GM18498 (cell line): ENCODE measurements around the gene NPY2R.

Experiments used
- ATAC-seq: cut with Tn5 transposase; IDR thresholded peaks from one replicate; pipeline ENCODE4 v1.9.1; 2021; ENCODE audit warnings: mild to moderate bottlenecking, moderate library complexity; ENCODE audit not compliant: unreplicated experiment

The NPY2R gene

GRCh38 chr4:155208258-155209054 lies at the start of gene NPY2R:
TSS of gene NPY2R (plus strand) at chr4:155208636. CDS start at chr4:155213940, 5,304 bp downstream.
- ATAC-seq = no peak

DNA sequence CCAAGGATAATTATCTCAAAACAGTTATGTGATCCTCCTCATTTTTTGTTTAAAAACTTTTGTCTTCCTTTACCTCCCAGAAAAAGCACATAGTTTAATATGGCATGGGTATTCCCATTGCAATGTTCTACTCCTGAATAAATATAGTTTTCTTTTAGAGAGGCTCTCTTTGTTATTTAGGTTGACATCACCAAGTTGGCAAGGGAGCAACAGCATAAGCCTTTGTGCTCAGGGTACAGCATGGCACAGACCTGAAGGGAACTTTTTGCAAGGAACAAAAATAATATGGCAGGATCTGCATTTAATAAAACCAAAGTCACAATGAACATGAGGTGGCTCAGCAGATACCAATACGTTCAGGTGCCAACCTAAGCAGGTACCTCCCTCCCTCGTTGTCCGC lies 47.1 kb upstream of the NPY2R start:
- no peak for ATAC-seq

DNA sequence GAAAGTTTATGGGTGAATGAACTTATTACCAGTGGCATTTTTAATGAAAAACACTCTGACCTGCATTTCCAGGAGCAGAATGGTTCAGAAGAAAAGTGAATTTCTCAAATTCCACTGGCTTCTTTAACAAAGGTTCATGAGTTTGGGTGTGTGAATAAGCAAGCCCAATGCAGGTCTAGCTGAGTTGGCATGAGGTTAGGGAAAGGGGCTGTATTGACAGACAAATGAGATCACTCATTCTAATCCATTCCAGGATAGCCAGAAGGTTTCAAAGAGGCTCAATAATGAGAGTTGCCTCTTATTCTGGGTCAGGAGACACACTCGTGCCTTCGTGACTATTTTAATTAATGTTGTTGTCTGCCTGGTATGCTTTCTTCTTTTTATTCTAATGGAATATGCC lies 43.7 kb upstream of the NPY2R start:
- no peak for ATAC-seq

DNA sequence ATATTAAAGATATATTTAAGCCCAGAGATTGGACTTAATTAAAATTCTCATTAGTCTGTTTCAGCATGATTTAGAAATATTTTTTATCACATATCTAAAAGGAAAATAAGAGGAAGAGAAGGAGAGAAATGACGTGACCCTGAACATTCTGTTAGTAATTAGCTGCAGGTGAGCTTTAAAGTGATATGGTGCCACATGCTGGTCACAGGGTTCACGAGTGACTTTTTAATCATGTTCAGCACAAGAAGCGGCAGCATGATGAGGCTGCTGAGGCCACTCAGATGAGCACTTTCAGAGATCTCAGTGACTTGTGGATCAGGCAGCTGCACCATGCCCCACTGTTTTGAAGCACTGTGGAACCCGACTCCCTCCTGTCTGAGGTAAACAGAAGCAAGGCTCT lies 37.9 kb upstream of the NPY2R start:
- ATAC-seq = no peak

GRCh38 chr4:155173371-155173770 lies 35.1 kb upstream of the NPY2R start:
- ATAC-seq = no peak

GRCh38 chr4:155174668-155175067 lies 33.8 kb upstream of the NPY2R start:
- no peak for ATAC-seq

DNA sequence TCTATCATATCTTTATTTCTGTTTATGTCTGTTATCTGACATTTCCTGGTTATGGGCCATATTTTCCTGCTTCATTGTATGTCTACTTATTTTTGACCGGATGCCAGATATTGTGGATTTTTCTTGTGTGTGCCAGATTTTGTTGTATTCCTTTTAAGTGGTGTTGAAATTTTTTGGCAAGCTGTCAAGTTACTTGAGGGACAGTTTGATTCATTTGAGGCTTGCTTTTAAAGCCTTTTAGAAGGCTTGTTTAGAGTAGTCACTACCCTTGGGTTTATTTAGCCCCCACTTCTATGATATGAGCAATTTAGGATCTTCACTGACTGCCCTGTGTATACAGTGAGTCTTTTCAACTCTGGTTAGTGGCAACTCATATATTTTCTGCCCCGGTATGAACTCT lies 29.2 kb upstream of the NPY2R start:
- no peak for ATAC-seq

GRCh38 chr4:155186972-155187371 lies 21.5 kb upstream of the NPY2R start:
- ATAC-seq = no peak

DNA sequence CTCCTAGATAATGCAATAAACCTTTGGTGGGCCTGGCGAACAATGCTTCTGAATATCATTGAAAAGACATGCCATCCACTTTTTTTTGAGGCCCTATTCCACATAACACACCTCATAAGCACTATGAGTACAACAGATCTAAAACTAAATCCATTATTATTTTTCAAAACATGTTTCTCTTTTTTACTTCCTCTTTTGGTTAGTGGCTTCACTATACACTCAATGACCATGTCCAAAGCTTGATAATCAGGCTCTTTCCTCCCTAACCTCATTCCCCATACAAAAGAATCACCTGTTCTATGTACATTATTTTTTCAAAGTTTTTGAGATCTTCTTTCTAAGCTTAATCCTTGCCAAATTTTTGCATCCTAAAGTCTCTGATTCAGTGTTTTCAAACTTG lies 20.4 kb upstream of the NPY2R start:
- ATAC-seq = no peak

- no peak for ATAC-seq
Observed at GRCh38 chr4:155190099-155190498, 18.3 kb upstream of the NPY2R start.

DNA sequence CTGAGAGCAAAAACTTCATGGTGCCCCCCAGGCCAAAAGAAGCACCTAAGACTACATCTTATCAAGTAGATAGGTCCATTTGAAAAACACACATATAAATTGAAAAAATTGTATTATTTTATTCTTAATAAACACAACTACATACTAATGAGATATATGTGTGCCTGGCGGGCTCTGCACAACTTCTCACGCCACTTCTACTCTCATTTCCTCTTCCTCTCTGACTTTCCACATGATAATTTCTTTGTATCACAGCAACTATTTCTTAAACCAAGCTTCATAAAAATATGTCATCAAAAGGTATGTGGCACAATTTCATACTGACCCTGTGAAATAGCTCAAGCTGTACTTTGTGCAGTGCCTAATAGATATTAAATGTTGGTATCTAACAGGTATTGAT lies 10.7 kb upstream of the NPY2R start:
- ATAC-seq = no peak

GRCh38 chr4:155207534-155208257 lies 740 bp upstream of the NPY2R start:
- ATAC-seq = no peak

DNA sequence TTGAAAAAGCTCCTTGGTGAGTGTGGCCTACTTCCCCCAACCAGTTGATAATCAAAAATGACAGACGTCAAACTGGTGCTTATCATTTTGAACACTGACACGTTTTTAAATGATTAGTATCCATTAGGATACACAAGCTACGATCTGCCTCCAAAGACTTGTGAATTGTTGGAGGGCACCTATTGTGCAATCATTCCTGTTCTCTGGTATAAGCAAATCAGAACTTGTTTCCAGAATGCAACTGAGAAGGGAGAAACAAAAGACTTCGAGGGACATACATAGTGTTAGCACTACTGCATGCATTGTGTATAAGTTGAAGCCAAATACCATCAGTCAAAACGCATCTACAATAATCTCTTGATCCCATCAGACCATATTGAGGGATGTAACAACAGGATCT lies 11.6 kb downstream of the NPY2R start:
- ATAC-seq = no peak

GRCh38 chr4:155227131-155227530 lies 18.7 kb downstream of the NPY2R start:
- ATAC-seq = no peak

DNA sequence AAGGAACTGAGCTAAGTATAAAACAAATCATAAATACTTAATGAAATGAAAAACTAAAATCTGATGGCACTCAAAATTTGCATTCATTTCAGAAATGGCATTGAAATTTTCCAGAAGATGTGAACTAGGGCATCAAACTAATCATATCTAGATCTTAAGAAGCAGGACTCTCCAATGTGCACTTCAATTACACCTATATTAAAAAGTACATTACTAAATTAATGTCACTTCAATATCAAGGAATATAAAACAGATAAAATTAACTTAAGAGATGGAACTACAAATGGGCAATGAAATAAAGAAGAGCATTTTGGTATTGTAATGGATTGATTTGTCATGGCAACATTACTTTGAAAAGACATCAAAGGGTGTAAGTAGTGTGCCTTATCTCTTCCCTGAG lies 20.3 kb downstream of the NPY2R start:
- ATAC-seq = no peak

DNA sequence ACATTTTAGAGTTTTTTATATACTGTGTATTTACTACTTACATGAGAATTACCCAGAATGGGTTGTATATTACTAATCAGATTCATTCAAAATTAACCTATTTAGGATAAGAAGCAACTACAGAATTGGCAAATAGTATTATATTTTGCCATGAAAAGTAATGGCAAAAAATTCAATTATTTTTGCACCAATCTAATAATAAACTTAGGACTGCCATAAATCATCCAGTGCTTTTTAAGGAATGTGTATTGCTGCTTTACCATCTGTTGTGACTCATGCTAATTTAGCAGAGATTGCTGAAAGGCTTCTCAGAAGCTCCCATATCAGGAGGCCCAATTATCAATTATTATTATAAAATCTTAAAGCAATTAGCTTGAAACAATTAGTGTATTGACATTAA lies 24.0 kb downstream of the NPY2R start:
- no peak for ATAC-seq

DNA sequence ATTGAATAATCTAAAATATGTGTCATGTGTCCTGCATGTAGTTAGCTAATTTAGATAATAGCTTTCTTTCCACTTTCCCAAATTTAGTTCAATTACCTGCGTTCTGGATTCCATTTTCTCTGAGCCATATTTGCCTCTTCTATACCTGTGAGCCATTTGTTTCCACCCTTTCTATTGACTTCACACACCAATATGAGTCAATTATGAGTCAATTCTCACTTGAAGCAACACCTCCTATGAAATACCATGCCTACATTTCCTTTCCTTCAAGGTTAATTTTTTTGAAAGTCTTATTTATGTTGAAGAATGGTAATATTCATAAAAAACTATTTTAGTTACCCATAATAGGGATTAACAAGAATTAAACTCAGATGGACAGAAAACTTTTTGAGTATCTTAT lies 25.8 kb downstream of the NPY2R start:
- no peak for ATAC-seq

DNA sequence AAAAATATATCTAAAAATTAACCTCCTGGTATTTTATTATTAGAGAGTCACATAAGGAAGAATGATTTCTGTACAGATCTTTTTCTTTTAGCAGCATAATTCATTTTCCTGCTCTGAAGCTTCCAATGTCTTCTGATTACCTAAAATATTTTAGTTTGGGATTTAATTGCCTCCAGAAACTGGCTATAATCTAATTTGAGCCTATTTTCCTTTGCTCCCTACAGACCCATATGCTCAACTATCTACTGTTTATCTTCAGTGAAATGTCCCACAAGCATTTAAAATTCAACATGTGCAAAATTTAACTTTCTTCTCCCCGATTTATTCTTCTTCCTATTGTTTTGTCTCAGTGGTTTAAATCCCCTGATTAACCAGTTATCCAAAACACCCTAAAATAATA lies 29.1 kb downstream of the NPY2R start:
- ATAC-seq = no peak

DNA sequence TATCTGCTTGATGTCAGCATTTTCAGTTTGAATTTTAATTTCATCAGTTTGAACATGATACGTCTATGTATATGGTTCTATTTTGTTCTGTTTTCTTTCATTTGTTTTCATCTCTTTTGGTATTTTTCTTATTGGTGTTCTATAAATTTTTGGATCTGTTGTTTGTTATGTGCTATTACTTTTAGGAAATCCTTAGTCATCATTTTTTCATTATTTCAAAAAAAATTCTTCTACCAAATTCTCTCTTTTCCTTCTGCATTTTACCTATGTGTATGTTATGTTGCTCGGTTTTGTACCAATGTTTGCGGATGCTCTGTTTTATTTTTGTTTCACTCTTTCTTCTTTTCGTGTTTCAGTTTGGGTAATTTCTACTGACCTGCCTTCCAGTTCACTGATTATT lies 32.8 kb downstream of the NPY2R start:
- ATAC-seq = no peak

DNA sequence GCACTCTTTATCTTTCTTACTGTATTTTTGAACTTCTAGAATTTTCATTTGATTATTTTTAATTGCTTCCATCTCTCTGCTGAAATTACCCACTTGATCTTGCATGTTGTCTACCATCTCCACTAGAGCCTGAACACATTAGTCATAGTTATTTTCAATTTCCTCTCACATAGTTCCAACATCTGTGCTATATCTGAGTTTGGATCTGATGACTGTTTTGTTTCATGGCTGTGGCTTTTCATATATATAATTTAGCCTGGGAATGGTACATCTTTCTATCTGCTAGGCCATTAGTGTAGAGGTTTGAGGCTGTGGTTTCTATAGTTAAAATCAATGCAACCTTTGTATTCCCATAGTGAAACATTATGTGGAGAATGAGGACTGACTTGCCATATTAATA lies 33.2 kb downstream of the NPY2R start:
- ATAC-seq = no peak

DNA sequence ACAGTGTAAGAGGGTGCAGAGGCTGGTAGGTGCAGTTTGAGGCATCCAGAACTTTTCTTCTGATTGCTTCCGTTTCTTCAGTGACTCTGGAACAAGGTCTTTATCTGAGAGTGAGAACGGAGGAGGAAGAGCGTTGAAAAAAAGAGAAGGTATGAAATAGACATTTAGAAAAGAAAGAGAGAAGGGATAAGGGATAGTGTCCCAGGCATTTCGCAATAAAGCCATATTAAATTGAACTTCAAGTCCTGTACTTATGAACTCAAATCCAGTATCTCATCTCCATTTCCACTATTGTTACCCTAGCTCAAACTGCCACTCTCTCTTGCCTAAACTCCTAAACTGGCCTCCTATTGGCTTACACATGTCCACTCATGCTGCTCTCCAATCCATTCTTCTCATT lies 36.7 kb downstream of the NPY2R start:
- ATAC-seq = no peak
